Tibial artery (tissue), 4 donors: ENCODE data around the gene DERA.

ENCODE experiments used
- DNase-seq, 2 donors: peaks; one replicate each; pipeline ENCODE4 v3.0.0-alpha.2; 2019
- H3K27ac ChIP-seq, 2 donors: fragments of 200-600 bp; sonication (generic) in 1 of 2; 1 replicate in 1 of 2; 2 replicates in 1 of 2; pipeline ENCODE4 v1.5.1; 2018 to 2019; ENCODE audit warnings: mild to moderate bottlenecking in 1 of 2
- H3K27me3 ChIP-seq, 2 donors: fragments of 200-600 bp; sonication (generic) in 1 of 2; one replicate each; pipeline versions ENCODE4 v1.5.1 to v1.6.0; 2016 to 2019
- H3K36me3 ChIP-seq, 3 donors: fragments of 200-600 bp; sonication (generic) in 2 of 3; one replicate each; pipeline ENCODE4 v1.5.1; 2016 to 2019; ENCODE audit warnings: mild to moderate bottlenecking in 2 of 3
- H3K4me1 ChIP-seq, 4 donors: fragments of 200-600 bp; sonication (generic) in 2 of 4; 1 replicate in 3 of 4; 2 replicates in 1 of 4; pipeline ENCODE4 v1.5.1; 2016 to 2019
- H3K4me3 ChIP-seq, 2 donors: fragments of 200-600 bp; sonication (generic) in 1 of 2; 1 replicate in 1 of 2; 2 replicates in 1 of 2; pipeline ENCODE4 v1.5.1; 2018 to 2019; ENCODE audit warnings: mild to moderate bottlenecking in 2 of 2
- H3K9me3 ChIP-seq, 3 donors: fragments of 200-600 bp; sonication (generic) in 1 of 3; one replicate each; pipeline ENCODE4 v1.5.1; 2016 to 2019
- CTCF ChIP-seq, 2 experiments: fragments of 200-600 bp in 1 of 2; fragments of 450-650 bp in 1 of 2; IDR thresholded peaks; one replicate each; pipeline ENCODE4 v1.5.1; 2017 to 2019; ENCODE audit warnings: antibody characterized with exemption in 2 of 2, mild to moderate bottlenecking in 1 of 2, moderate library complexity in 1 of 2
- intact Hi-C: fragments of 100-400 bp; cut with DNase I; formaldehyde crosslinking; loops from one replicate; pipeline ENCODE4 v1.15.0; 2023; ENCODE audit warnings: low total_unique reads

DERA gene

GRCh38 chr12:15928870-15929571, 17.9 kb downstream of the DERA start:
- peaks cover 0 to 18% (median 7%) of the 10 kb centered on the region in 4 donors for H3K4me1 ChIP-seq
- no peak overlapping the region for H3K4me3 ChIP-seq
- no peak for TF ChIP-seq CTCF (IDR thresholded peaks at IDR 0.05)
- H3K27me3 ChIP-seq = no peaks in the 10 kb centered on the region
- H3K36me3 ChIP-seq = no peaks in the 10 kb centered on the region
- no peak for DNase-seq
- no peak overlapping the region for H3K27ac ChIP-seq
- H3K9me3 ChIP-seq = no peaks in the 10 kb centered on the region
- intact Hi-C loops = no loop called here

DNA sequence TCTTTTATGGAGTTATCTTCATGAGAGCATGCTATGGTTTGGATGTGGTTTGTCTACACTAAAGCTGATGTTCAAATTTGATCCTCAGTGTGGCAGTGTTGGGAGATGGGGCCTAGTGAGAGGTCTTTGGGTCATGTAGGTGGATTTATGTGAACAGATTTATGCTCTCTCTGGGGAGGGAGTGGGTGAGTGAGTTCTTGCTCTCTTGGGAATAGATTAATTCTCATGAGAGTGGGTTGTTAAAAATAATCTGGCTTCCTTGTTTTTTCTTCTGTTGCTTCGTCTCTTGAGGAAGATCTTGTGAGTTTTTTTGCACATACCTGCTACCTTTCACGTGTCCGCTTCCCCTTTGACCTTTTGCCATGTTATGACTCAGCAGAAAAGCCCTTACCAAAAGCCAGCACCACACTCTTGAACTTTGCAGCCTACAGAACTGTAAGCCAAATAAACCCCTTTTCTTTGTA, 20.5 kb downstream of the DERA start:
- Histone ChIP-seq H3K27ac (no peak overlapping the region), H3K27me3 (no peaks in the 10 kb centered on the region), H3K36me3 (no peaks in the 10 kb centered on the region), H3K4me3 (no peak overlapping the region), H3K9me3 (no peaks in the 10 kb centered on the region), H3K4me1 (peaks cover 0 to 18% (median 7%) of the 10 kb centered on the region in 4 donors)
- no peak for TF ChIP-seq CTCF (IDR thresholded peaks at IDR 0.05)
- intact Hi-C loops = no loop called here
- DNase-seq = no peak

DNA sequence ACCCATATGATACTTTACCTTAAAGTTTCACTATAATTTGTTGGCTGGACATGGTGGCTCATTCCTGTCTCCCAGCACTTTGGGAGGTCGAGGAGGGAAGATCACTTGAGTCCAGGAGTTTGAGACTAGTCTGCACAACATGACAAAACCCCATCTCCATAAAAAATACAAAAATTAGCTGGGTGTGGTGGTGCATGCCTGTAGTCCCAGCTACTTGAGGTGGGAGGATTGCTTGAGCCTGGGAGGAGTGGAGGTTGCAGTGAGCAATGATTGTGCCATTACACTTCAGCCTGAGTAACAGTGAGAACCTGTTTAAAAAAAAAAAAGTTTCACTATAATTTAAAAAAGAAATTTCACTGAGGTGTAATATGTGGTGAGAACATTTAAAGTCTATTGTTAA, 21.2 kb downstream of the DERA start:
- peaks cover 0 to 18% (median 7%) of the 10 kb centered on the region in 4 donors for H3K4me1 ChIP-seq
- no peak for TF ChIP-seq CTCF (IDR thresholded peaks at IDR 0.05)
- DNase-seq = no peak
- H3K27ac ChIP-seq = no peak overlapping the region
- H3K4me3 ChIP-seq = no peak overlapping the region
- no peaks in the 10 kb centered on the region for H3K36me3 ChIP-seq
- intact Hi-C loops = no loop called here
- H3K9me3 ChIP-seq = no peaks in the 10 kb centered on the region
- no peaks in the 10 kb centered on the region for H3K27me3 ChIP-seq

GRCh38 chr12:15932971-15933370, 21.8 kb downstream of the DERA start:
- Histone ChIP-seq H3K36me3 (no peaks in the 10 kb centered on the region), H3K9me3 (no peaks in the 10 kb centered on the region), H3K4me1 (peaks cover 0 to 18% (median 7%) of the 10 kb centered on the region in 4 donors), H3K27me3 (no peaks in the 10 kb centered on the region), H3K4me3 (no peak overlapping the region), H3K27ac (no peak overlapping the region)
- intact Hi-C loops = no loop called here
- DNase-seq = no peak
- no peak for TF ChIP-seq CTCF (IDR thresholded peaks at IDR 0.05)

DNA sequence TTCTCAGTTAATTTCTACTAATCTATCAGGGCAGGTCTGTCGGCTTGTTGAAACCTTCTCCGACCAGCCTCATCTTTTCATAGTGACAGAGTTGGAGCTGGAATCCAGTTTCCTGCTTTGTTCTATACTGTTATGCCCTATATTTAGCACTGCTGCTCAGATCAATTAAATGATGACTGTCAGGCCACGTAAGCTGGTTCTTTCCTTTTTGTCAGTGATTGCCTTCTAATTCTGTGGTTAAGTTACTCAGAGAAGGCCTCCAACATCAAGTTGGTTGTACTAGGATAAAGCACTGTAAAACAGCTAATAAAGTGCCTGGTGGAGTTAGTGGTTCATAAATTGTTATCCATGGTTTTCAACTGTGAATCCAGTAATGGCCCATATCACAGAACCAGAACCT, 22.6 kb downstream of the DERA start:
- H3K9me3 ChIP-seq = peaks cover 0 to 3% (median under 1%) of the 10 kb centered on the region in 3 donors
- no peak for TF ChIP-seq CTCF (IDR thresholded peaks at IDR 0.05)
- H3K36me3 ChIP-seq = peaks cover 0 to under 1% (median 0%) of the 10 kb centered on the region in 3 donors
- no peak overlapping the region for H3K27ac ChIP-seq
- intact Hi-C loops = no loop called here
- no peaks in the 10 kb centered on the region for H3K27me3 ChIP-seq
- no peak overlapping the region for H3K4me3 ChIP-seq
- DNase-seq = no peak
- H3K4me1 ChIP-seq = peaks cover 0 to 11% (median 4%) of the 10 kb centered on the region in 4 donors
